SK-N-SH (cell line): Measurements from ENCODE around the gene ZNF593OS.

Source experiments
- ELF1 ChIP-seq: IDR thresholded peaks from 2 replicates; pipeline ENCODE4 v1.4.0; 2012
- EP300 ChIP-seq, 2 experiments: IDR thresholded peaks; 2 replicates each; pipeline versions ENCODE4 v1.4.0 to v1.6.1; 2012; ENCODE audit warnings: borderline replicate concordance in 1 of 2, low read depth in 1 of 2, low read length in 1 of 2
- EZH2phosphoT487 ChIP-seq: fragments of 200-600 bp; sonication (generic); IDR thresholded peaks from 2 replicates; pipeline ENCODE4 v1.6.1; 2017; ENCODE audit warnings: low read depth, mixed run types, mild to moderate bottlenecking, antibody characterized with exemption, moderate library complexity, borderline replicate concordance
- JUND ChIP-seq: IDR thresholded peaks from 2 replicates; pipeline ENCODE4 v1.4.0; 2012
- MEF2A ChIP-seq: IDR thresholded peaks from 2 replicates; pipeline ENCODE4 v1.4.0; 2012; ENCODE audit warnings: low read depth, borderline replicate concordance
- POLR2AphosphoS5 ChIP-seq: IDR thresholded peaks from 2 replicates; pipeline ENCODE4 v1.6.1; 2012; ENCODE audit warnings: low read depth, low read length
- RAD21 ChIP-seq: IDR thresholded peaks from 2 replicates; pipeline ENCODE4 v1.6.1; 2012; ENCODE audit warnings: mild to moderate bottlenecking, low read length
- SMC3 ChIP-seq: IDR thresholded peaks from 2 replicates; pipeline ENCODE4 v1.6.1; 2012; ENCODE audit warnings: low read depth, low read length, improper control_type of control experiment
- TAF1 ChIP-seq: IDR thresholded peaks from 2 replicates; pipeline ENCODE4 v1.6.1; 2012; ENCODE audit warnings: low read depth, mild to moderate bottlenecking, low read length, moderate library complexity, borderline replicate concordance
- TCF12 ChIP-seq: IDR thresholded peaks from 2 replicates; pipeline ENCODE4 v1.4.0; 2012
- TF ChIP-seq, protein P1 (sequence below): fragments of 200-600 bp; sonication (generic); IDR thresholded peaks from 2 replicates; pipeline ENCODE4 v1.6.1; 2017; ENCODE audit warnings: antibody characterized with exemption, mild to moderate bottlenecking, moderate library complexity
- TF ChIP-seq, protein P2 (sequence below): IDR thresholded peaks from 2 replicates; pipeline ENCODE4 v1.4.0; 2012; ENCODE audit warnings: low read depth, borderline replicate concordance
- TF ChIP-seq, protein P3 (sequence below): fragments of 150-350 bp; IDR thresholded peaks from 2 replicates; pipeline ENCODE4 v1.6.1; 2017; ENCODE audit warnings: antibody characterized with exemption, low read length, low read depth, borderline replicate concordance

DNA sequence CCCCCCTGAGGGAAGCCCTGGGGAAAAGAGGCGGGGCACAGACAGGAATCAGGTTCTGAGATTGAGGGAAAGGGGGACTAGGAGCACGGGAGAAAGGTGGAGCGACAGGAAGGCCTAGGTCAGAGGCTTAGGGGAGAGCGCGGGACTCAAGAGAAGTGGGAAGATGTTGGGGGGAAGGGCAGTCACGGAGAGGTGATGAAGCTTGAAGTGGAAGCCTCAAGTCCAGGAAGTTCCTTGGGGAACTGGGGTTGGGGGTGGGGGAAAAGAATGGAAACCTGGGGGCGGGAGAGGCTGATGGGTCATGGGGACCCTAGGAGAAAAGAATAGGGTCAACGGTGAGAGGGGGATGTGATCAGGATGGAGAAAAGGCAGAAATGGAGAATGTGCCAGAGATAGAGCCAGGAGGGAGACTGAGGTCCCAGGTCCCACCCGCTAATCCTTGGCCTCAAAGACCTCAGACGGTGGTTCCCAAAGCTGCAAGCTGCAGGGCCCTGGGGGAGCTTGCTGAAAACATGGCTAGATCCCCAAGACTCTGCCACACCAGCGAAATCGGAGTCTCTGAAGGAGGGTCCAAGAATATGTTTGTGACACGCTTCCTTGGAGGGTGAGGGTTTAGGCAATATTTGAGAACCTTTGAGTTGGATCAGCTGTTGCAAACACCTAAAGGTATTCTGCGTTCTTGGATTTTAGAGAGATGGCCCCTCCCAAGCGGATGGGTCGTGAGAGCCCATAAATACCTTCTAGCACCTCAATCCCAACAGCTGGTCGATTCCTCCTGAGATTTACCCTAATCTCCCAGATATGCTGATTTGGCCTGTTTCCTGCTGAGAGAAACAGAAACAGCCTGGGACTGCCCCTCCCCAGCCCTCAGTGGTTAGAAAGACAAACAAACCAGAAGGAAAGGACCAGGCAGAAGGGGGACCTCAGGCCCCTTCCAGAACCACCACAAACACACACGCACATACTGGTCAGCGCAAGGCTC is 6.5 kb downstream of the ZNF593OS start:
- TF ChIP-seq EZH2phosphoT487 (no peak), EP300 (IDR thresholded peaks at IDR 0.05; ENCODE audit: borderline replicate concordance in 1 of 2, low read depth in 1 of 2, low read length in 1 of 2) (no peak), MEF2A (no peak), TCF12 (no peak), SMC3 (no peak), JUND (no peak), ELF1 (no peak), POLR2AphosphoS5 (no peak), TAF1 (no peak), RAD21 (no peak)
- TF ChIP-seq, protein P1, sequence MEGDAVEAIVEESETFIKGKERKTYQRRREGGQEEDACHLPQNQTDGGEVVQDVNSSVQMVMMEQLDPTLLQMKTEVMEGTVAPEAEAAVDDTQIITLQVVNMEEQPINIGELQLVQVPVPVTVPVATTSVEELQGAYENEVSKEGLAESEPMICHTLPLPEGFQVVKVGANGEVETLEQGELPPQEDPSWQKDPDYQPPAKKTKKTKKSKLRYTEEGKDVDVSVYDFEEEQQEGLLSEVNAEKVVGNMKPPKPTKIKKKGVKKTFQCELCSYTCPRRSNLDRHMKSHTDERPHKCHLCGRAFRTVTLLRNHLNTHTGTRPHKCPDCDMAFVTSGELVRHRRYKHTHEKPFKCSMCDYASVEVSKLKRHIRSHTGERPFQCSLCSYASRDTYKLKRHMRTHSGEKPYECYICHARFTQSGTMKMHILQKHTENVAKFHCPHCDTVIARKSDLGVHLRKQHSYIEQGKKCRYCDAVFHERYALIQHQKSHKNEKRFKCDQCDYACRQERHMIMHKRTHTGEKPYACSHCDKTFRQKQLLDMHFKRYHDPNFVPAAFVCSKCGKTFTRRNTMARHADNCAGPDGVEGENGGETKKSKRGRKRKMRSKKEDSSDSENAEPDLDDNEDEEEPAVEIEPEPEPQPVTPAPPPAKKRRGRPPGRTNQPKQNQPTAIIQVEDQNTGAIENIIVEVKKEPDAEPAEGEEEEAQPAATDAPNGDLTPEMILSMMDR = no peak
- TF ChIP-seq, protein P2, sequence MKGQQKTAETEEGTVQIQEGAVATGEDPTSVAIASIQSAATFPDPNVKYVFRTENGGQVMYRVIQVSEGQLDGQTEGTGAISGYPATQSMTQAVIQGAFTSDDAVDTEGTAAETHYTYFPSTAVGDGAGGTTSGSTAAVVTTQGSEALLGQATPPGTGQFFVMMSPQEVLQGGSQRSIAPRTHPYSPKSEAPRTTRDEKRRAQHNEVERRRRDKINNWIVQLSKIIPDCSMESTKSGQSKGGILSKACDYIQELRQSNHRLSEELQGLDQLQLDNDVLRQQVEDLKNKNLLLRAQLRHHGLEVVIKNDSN = no peak
- TF ChIP-seq, protein P3, sequence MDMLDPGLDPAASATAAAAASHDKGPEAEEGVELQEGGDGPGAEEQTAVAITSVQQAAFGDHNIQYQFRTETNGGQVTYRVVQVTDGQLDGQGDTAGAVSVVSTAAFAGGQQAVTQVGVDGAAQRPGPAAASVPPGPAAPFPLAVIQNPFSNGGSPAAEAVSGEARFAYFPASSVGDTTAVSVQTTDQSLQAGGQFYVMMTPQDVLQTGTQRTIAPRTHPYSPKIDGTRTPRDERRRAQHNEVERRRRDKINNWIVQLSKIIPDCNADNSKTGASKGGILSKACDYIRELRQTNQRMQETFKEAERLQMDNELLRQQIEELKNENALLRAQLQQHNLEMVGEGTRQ = no peak
